Left hindlimb (tissue), 1 donor: ENCODE results near the gene NDUFS6.
"Not testable (repeated sequence)": the region's sequence is repeated elsewhere in the genome, so short reads cannot be mapped to it uniquely, and the experiment has no call there.

Experiments used
- DNase-seq: peaks from one replicate; pipeline ENCODE4 v3.0.0-alpha.2; 2018

NDUFS6 gene

DNA sequence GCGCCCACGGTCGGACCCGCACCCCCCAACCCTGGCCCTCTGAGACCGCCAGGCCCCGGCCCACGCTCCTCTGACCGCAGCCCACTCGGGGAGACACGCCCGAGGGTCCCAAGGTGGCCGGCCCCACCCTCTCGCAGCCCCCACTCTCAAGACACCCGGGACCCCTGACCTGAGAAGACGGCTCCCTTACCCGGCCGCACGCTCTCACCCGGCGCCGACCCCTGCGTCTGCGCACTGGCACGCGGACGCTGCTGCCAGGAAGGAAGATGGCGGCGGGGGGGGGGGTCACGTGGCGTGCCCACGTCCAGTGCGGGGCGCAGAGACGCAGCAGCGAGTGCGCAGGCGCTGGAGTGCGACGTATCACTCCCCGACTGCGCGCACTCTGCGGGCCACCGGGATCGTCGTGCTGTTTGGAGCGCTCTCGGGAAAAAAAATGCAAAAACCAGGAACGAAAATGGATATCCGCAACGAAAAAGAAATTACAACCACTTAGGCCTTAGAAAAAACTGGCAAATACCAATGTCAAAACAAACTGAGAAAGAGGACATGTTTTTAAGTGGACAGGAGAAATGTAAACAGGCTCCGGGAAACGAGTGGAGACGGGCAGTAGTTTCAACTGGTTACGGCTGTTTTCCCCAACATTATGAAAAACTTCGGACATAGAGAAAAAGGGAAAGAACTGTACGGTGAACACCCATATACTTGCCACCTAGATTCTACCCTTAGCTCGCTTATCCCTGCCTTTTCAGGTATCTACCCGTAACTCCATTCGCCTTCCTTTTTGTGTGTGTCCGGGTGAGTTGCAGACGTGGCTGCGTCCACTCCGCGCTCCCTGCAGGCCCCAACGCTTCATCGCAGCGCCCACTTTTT is 1.4 kb upstream of the NDUFS6 start, which contains the start of gene MRPL36:
Gene MRPL36, minus strand, starts transcription at position 236 of the 870 bp plus-strand sequence. CDS start 902 bp downstream, outside the sequence.
- peak; percentile 96 for DNase-seq

DNA sequence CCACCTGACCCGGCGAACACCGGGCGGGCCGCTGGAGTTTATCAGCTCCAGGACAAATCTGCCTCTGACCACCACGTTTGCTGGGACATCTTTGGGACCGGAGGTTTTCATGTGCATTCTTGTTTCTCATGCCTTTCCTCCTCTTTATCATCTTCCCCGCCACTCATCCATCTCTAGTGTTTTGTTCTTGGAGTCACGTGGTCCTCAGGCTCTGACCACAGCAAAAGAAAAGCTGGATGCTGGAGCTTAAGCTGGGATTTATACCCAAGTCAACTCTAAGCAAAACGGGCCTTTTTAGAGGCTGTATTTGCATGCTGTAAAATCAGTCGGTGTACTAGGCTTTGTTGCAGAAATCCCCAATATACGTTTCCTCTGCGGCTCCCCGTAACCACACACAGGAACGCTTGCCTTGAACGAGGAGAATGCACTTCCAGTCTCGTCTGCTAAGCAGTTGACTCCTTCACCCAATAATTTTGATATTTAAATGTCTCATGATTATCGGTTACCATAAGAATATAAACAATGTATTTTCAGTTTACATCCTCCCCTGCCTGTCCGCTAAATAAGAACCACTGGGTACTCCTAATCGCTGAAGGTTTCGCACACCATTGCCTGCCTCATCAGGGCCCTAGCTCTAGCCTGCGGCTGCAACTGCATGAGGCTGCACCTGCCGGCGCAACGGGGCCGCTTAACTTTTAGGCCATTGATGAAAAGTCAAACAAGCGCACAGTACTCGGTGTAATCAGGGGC is 560 bp upstream of the NDUFS6 start:
- no peak for DNase-seq

DNA sequence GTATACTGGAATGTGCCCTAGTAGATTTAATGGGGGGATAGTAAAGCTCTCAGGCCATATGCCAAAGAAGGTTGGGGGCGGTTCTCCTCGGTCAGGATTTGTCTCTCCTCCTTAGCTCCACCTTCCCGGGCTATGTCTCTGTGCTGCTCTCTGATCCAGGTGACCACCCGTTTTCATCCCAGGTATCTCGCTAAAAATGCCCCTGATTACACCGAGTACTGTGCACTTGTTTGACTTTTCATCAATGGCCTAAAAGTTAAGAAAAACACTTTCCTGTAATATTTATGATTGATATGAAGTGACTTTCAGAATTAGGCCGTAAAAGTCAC is 724 bp downstream of the NDUFS6 start:
- no peak for DNase-seq

DNA sequence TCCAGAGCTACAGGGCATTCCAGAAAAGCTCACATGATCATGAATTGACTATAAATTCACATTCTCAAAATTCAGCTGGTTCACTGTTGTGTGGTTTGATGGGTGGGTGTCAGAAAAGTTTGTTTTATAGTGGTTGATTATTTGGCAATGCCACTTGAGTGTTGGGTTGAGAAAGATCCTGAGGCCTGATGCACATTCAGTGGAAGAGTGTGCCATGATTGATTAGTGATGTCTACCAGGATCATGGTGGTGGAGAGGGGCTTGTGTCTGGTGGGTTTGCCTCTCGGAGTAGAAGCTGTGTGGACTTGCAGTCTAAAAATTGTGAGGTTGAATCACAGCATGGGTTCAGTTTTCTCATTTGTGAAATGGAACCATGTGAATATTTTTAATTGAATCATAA is 2.0 kb downstream of the NDUFS6 start:
- DNase-seq: no peak

DNA sequence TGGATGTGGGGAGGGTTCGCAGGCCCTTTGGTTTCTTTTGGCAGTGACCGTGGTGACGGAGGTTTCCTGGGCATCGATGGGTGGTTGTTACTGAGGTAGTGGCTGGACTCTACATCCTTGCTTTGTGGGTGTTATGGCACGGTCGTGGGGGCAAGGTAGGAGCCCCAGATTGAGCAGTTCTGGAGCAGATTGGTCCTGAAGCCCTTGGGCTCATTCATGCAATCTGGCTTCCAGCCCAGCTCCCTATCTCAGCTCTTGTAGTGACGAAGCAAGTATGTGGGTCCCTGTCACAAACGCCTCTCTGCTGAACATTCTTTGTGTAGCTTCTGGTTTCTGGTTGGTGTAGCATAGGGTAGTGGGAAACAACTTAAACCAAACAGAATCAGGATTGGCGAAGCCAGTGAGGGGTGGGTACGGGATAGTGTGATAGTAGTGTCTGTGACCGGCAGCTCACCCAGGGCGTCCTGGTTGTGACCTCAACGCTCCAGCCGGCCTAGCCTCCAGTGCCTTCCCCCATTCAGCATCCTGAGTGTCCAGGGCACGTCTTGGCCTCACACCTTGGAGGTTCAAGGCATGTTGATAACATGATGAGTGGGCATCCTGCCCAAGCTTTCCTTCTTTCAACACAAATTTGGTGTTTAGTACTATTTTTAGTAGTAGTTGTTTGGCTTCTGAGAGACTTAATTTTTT is 2.9 kb downstream of the NDUFS6 start:
- DNase-seq: no peak

DNA sequence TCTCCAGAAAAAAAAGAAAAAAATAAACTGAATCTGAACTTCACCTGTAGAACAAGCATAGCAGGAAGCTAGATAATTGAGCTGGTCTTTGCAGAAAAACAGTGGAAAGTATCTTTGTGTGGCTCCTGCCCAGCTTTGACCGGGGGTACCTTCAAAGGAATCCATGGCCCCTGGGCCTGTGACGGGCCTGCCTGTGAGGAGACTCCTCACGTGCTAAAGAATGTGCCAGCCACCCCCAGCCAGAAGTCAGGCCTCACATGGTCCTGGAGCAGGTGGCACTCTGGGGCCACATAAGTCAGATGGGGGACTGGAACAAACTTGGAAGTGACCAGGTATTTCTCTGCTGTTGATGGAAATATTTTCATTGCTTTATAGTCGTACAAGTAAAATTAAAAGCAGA is 4.1 kb downstream of the NDUFS6 start:
- DNase-seq: no peak

DNA sequence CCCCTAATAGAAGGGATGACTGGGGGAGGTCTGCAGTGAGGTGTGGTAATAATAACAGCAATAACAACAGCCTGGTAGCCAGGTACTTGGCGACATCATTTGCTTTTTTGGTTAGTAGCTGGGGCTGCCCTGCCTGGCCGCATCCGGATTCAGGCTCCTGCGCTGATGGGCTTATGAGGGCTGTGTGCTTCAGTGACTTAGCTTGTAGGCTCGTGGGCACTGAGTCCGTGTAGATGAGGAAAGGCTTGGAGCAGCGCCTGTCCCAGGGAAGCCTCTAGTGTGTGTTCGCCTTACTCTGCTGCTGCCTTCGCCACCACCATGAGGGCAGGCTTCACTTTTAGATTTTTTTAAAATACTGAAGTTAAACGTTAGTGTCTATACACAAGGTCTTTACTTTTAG is 4.5 kb downstream of the NDUFS6 start:
- no peak for DNase-seq

DNA sequence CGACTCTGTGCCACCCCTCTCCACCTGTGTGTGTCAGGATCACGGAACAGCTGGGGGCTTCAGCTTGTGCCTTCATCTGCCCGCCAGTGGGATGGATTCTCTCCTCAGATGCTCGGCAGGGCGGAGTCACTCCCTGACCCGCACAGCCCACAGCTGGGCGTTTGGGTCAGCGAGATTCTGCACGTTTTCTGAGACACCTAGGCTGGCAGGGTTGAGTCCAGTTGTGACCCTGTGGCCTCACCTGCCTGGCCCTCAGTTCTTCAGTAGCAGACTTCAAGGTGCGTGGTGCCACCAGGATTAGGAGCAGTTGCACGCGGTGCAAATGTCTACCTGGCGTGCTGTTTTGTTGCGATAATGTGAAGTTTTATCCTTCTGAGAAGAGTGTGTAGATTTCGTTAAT is 5.0 kb downstream of the NDUFS6 start:
- no peak for DNase-seq

DNA sequence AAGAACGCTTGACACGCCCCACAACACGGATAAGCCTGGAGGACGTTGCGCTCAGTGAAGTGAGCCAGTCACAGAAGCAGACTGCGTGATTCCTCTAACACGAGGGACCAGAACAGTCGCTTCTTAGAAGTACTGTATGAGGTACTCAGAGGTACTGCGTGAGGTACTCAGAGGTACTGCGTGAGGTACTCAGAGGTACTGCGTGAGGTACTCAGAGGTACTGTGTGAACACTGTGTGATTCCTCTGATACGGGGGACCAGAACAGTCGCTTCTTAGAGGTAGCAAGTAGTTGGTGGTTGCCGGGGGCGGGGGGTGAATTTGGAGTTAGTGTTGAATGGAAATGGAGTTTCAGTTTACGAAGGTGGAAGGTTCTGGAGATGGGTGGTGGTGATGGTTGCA is 5.8 kb downstream of the NDUFS6 start:
- no peak for DNase-seq

DNA sequence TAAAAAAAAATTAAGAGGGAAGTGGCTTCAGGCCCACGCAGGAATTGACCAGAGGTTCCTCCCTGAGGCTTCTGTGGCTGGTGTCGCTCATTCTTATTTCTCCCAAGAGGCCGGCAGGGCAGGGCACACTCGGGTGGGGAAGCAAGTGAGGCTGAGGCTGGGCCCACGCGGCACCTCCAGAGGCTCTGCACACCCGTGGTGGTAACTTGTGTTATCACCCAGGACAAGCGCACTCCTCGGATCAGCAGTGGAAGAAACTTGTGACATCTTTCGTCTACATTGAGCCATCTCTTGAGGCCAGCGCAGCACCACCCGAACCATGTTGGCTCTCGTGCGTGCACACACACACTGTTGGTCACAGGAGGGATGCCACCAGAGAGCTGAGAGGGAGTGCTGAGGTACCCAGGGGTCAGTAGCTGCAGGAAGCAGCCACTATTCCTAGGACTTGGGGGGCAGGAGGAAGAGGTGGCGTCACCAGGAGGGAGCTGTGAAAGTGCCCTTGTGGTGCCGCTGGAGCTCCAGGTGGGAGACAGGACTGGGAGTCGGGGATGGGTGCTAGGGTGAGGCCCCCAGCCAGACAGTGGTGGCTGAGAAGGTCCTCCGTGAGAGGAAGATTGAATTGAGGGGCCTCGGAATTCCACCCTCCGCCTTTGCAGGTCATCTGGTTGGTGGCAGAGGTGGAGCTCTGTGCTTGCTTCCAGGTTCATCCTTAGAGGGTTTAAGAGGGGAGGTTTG is 6.4 kb downstream of the NDUFS6 start:
- DNase-seq: no peak

DNA sequence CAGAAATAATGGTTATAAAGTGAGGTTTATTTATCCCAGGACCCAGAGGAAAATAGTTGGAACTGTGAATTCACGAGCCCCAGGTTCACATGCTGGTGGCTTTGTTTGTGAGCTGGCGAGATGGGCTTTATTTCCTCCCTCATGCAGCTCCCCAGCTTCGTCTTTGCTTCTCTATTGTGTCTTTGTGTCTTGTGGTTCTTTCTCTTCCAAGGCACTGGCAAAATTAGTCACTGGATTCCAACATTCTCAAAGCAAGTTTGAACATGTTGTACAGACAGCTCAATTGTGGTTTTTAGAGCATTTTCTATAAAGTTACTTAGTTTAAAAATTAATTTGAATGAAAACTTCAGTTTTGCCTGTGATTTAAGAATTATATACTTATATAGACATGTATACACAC is 7.2 kb downstream of the NDUFS6 start:
- no peak for DNase-seq

DNA sequence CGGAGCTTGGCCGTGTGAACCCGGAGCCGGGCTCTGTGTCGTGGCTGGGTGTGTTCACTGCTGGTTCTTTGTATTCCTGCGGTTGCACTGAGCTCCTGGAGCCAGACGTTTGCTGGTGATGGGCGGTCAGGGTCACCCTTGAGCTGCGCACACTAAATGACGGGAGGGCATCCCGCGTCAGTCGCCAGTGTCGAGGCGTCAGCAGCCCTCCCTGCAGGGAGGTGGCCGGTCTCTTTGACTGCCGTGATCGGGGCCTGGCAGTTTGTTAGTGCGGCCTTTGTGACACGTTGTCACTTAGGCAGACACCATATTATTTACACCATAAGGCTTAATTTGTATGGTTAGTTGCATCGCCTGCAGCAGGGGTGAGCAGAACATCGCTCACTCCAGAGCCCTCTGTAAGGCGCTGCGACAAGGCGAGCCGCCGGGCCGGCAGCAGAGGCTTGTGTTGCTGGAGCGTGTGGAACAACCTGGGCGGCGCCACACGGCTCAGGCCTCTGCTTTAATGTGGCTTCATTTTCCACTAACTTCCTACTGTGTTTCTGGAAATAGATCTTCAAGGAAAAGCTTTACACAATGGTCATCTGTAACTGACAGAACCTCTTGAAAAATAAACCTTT is 8.3 kb downstream of the NDUFS6 start:
- no peak for DNase-seq

DNA sequence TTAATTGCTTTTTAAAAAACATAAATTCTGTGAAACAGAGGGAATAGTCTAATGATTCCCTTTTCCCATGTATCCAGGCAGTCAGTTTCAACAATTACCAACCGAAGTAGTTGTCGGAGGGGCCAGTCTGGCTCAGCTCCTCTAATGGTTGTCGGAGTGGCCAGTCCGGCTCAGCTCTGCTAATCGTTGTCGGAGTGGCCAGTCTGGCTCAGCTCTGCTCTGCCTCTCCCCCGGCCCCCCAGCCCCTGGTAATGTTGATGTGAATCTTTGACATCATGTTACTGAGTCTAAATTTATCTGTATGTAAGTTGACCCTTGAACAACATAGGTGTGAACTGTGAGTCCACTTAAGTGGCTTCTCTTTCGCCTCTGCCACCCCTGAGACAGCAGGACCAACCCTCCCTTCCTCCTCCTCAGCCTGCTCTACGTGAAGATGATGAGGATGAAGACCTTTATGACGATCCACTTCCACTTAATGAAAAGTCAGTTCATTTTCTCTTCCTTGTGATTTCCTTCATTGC is 9.4 kb downstream of the NDUFS6 start:
- DNase-seq: no peak

DNA sequence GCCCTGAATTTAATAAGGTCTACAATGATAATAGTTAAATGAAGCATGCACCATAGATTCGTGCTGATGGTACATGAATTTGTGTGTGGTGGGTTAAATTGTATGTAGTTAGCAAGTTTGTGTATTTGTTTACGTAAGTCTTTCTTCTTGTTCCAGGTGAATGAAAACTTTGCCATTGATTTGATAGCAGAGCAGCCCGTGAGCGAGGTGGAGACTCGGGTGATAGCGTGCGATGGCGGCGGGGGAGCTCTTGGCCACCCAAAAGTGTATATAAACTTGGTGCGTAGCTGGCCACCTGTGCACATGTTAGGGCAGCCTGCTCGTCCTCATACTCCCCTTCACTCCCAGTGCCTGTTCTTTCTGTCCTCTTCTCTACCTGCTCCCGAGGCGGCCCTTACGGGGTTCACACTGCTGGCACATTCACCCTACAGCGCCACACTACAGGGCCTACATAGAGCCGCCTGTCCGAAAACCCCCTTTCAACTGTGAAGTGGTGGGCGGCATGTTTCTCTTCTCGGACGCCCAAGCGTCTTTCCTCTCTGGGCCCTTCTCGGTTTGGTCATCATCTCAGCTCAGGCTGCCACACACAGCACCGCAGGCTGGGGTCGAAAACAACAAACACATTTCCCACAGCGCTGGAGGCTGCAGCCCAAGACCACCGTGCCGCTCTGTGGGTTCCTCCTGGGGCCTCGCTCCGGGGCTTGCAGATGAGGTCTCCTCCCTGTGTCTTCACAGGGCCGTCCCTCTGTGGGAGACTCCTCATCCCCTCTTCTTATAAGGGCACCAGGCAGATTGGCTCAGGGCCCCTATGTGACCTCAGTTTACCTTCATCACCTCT is 13.2 kb downstream of the NDUFS6 start:
- DNase-seq: no peak

DNA sequence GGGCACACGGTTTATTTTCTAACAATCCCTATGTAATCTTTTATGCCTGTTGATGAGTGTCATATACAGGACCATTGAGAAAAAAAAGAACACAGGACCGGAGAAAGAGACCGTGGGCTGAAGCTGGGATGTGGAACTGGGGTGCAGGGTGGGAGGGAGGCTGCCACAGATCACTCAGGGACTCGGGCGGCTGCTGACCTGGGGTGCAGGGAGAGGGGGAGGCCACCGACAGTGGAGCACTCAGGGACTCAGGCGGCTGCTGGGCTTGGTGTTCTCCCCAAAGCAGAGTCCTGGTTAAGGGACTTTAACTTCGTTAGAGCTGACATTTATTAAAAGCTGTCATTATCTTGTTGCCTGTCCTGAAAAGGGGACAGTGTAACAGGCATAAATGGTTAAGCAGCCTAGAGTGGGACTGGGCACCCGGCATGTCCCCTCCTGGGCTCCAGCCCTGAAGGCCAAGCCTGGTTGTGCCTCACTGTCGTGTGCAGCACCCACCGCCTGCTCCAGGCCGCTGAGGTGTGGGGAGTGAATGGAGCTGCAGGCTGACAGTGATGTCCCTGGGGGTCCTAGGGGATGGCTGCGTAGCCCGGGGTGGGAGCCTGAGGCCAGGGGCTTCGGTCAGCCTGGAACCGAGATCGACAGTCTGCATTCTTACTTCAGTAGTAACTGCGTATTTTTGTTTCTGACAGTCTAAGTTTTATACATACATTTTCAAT is 14.0 kb downstream of the NDUFS6 start:
- DNase-seq: no peak

DNA sequence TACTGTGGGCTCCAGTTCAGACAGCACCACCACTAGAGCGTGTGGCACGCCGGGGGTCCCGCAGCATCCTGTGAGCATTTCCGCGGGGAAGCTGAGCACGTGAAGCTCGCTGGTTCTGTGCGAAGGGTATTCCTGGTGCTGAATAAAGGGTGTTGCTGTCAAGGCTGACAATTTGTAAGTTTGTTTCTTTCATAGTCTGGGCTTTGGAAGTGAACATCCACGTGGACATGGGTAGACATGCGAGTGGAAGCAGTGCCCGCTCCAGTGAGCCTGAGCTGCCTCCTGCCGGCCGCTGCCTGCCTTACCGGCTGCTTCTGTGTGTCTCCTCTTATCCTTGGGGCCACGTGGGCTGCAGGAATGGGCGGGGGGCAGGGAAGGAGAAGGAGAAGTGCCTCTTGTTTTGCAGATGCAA is 14.7 kb downstream of the NDUFS6 start:
- no peak for DNase-seq

DNA sequence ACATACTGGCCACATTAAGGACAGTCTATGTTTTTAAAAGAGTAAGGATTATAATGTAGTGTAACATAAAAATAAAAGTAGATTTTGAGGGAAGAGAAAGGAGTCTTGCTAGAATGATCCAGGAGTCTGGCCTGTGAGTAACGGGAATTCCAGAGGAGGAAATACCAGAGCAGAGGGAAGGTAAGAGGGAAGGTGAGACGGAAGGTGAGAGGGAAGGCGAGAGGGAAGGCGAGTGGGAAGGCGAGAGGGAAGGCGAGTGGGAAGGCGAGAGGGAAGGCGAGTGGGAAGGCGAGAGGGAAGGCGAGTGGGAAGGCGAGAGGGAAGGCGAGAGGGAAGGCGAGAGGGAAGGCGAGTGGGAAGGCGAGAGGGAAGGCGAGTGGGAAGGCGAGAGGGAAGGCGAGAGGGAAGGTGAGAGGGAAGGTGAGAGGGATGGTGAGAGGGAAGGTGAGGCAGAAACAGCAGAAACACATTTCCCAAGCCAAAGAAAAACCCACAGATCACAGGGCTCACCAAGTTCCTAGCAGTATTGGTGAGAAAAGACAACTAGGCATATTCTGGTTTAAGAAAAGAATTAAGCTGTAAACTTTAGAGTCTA is 15.4 kb downstream of the NDUFS6 start:
- not testable (repeated sequence) for DNase-seq

DNA sequence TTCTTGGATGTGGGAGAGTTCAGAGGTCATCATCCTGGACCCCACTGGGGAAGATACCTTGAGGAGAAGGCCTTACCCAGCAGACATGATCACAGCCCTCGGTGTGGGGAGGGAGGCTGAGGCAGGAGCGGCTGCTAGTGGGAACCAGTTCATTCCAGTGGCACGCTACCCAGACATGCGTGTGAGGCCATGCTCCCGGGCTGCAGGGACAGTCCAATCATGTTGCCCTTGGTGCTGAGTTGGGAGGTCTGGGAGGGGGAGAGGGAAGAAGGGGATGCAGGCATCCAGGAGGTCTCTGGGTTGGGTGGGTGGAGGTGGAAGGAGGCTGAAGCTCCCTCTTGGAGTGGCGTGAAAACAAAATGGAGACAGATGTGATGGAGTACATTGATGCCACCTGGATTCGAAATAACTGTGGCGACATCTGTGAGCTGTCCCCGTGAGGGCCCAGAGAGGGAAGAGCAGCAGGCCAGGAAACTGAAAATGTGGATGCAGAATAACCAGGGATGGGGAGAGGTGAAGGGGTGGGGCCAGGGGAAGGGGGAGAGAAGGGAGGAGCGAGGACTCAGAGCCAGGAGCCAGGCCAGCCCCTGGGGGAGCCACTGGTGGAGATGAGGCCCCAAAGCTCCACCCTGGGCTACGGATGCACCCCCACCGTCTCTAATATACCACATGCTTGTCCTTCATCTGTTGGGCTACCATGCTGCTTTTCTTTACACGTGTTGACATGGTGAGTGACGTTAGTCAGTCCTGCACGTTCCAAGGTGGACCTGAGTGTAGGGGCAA is 16.2 kb downstream of the NDUFS6 start:
- DNase-seq: no peak

DNA sequence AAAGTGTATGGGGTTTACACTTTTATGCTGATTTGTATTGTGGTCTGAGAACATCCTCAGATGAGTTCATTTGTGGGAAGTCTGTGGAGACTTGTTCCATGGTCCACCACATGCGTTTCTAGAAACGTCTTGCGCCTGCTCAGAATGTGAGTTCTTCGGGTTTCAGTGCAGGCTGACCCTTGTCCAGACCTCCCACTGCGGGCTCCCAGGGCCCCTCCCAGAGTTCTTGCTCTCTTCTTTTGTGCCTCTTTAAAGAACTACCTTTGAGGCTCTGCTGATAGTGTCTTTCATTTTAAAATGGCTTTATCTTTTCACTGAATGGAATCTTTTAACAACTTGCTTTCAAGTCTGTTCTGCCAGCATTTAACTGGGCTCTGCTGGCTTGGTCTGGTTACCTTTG is 17.6 kb downstream of the NDUFS6 start:
- no peak for DNase-seq
